ENCODE results near the gene CCNY. TPM values are rescaled to one million over a fixed set of nuclear protein-coding genes. Genes with fewer than 3 reads are reported as not detected.

Gene CCNY
- total RNA-seq, 1 experiment from 2014 or later: 51.9 TPM

DNA sequence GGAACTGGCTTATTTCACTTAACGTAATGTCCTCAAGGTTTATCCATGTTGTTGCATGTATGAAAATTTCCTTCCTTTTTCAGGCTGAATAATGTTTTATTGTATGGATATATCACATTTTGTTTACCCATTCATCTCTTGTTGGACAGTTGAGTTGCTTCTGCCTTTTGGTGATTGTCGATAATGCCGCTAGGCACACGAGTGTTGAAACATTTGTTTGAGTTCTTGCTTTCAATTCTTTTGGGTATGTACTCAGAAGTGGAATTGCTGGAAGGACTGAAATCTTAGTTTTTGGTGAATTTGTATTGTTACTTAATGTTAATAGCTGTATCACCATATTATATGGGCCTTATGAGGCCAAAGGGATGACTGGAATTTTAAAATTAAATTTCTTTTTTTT lies 23.6 kb downstream of the CCNY start:
- in situ Hi-C loops (cut with HindIII; ENCODE audit: low pct_unique_long_range_greater_than_20kb, low sequenced_read_pairs) (no loop called here), intact Hi-C loops (cut with micrococcal nuclease; ENCODE audit: unreplicated experiment) (no loop called here)
- Histone ChIP-seq H3K9me3 (ENCODE audit: control insufficient read depth, insufficient read depth, low read depth, low read length) (no peaks in the 10 kb centered on the region), H3K4me1 (ENCODE audit: control insufficient read depth, insufficient read depth, low read length) (peaks cover 7% of the 10 kb centered on the region), H3K4me3 (ENCODE audit: low read depth in 2 of 2, low read length in 2 of 2) (no peak overlapping the region), H3K36me3 (ENCODE audit: control insufficient read depth, insufficient read depth, low read length) (no peaks in the 10 kb centered on the region), H3K27me3 (ENCODE audit: control insufficient read depth, insufficient read depth, low read length) (no peaks in the 10 kb centered on the region), H3K27ac (ENCODE audit: low read length) (no peak overlapping the region)
- BruUV-seq (replicated peaks): no TSS peak
- ATAC-seq (no peak), DNase-seq (ENCODE audit: low read depth, low spot score) (no peak)
- ChIA-PET CTCF (no interaction called here), POLR2A (interaction anchor here (0.7 kb wide), 1 partner anchor 55 kb away, joined by 4 read pairs; no protein-coding TSS in a partner anchor)
- TF ChIP-seq, protein P1, sequence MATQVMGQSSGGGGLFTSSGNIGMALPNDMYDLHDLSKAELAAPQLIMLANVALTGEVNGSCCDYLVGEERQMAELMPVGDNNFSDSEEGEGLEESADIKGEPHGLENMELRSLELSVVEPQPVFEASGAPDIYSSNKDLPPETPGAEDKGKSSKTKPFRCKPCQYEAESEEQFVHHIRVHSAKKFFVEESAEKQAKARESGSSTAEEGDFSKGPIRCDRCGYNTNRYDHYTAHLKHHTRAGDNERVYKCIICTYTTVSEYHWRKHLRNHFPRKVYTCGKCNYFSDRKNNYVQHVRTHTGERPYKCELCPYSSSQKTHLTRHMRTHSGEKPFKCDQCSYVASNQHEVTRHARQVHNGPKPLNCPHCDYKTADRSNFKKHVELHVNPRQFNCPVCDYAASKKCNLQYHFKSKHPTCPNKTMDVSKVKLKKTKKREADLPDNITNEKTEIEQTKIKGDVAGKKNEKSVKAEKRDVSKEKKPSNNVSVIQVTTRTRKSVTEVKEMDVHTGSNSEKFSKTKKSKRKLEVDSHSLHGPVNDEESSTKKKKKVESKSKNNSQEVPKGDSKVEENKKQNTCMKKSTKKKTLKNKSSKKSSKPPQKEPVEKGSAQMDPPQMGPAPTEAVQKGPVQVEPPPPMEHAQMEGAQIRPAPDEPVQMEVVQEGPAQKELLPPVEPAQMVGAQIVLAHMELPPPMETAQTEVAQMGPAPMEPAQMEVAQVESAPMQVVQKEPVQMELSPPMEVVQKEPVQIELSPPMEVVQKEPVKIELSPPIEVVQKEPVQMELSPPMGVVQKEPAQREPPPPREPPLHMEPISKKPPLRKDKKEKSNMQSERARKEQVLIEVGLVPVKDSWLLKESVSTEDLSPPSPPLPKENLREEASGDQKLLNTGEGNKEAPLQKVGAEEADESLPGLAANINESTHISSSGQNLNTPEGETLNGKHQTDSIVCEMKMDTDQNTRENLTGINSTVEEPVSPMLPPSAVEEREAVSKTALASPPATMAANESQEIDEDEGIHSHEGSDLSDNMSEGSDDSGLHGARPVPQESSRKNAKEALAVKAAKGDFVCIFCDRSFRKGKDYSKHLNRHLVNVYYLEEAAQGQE (IDR thresholded peaks at IDR 0.05; ENCODE audit: insufficient read depth in 1 of 2, low read depth in 2 of 2, low read length in 1 of 2): no peak
- TF ChIP-seq TCF7L2 (IDR thresholded peaks at IDR 0.05; ENCODE audit: low read depth, low read length): no peak
- TF ChIP-seq, protein P2, sequence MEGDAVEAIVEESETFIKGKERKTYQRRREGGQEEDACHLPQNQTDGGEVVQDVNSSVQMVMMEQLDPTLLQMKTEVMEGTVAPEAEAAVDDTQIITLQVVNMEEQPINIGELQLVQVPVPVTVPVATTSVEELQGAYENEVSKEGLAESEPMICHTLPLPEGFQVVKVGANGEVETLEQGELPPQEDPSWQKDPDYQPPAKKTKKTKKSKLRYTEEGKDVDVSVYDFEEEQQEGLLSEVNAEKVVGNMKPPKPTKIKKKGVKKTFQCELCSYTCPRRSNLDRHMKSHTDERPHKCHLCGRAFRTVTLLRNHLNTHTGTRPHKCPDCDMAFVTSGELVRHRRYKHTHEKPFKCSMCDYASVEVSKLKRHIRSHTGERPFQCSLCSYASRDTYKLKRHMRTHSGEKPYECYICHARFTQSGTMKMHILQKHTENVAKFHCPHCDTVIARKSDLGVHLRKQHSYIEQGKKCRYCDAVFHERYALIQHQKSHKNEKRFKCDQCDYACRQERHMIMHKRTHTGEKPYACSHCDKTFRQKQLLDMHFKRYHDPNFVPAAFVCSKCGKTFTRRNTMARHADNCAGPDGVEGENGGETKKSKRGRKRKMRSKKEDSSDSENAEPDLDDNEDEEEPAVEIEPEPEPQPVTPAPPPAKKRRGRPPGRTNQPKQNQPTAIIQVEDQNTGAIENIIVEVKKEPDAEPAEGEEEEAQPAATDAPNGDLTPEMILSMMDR (IDR thresholded peaks at IDR 0.05): no peak
- no peak for TF ChIP-seq POLR2AphosphoS5 (IDR thresholded peaks at IDR 0.05; ENCODE audit: low read depth, low read length)
- no peak for TF ChIP-seq SIN3A (IDR thresholded peaks at IDR 0.05; ENCODE audit: borderline replicate concordance, insufficient read depth, low read depth, low read length)

- DNase-seq (ENCODE audit: low read depth, low spot score) (no peak), ATAC-seq (no peak)
- ChIA-PET POLR2A (no interaction called here), CTCF (no interaction called here)
- H3K4me1 ChIP-seq (ENCODE audit: control insufficient read depth, insufficient read depth, low read length): peaks cover 8% of the 10 kb centered on the region
- H3K9me3 ChIP-seq (ENCODE audit: control insufficient read depth, insufficient read depth, low read depth, low read length): no peaks in the 10 kb centered on the region
- in situ Hi-C loops (cut with HindIII; ENCODE audit: low pct_unique_long_range_greater_than_20kb, low sequenced_read_pairs): no loop called here
- no peak overlapping the region for H3K27ac ChIP-seq (ENCODE audit: low read length)
- H3K4me3 ChIP-seq (ENCODE audit: low read depth in 2 of 2, low read length in 2 of 2): no peak overlapping the region
- intact Hi-C loops (cut with micrococcal nuclease; ENCODE audit: unreplicated experiment): no loop called here
- TF ChIP-seq SIN3A (IDR thresholded peaks at IDR 0.05; ENCODE audit: borderline replicate concordance, insufficient read depth, low read depth, low read length) (no peak), TCF7L2 (IDR thresholded peaks at IDR 0.05; ENCODE audit: low read depth, low read length) (no peak), POLR2AphosphoS5 (IDR thresholded peaks at IDR 0.05; ENCODE audit: low read depth, low read length) (no peak)
- TF ChIP-seq, protein P2 (IDR thresholded peaks at IDR 0.05): no peak
- TF ChIP-seq, protein P1 (IDR thresholded peaks at IDR 0.05; ENCODE audit: insufficient read depth in 1 of 2, low read depth in 2 of 2, low read length in 1 of 2): no peak
- H3K27me3 ChIP-seq (ENCODE audit: control insufficient read depth, insufficient read depth, low read length): no peaks in the 10 kb centered on the region
- BruUV-seq (replicated peaks): no TSS peak
- no peaks in the 10 kb centered on the region for H3K36me3 ChIP-seq (ENCODE audit: control insufficient read depth, insufficient read depth, low read length)
Measured at GRCh38 chr10:35362701-35363350, 26.5 kb downstream of the CCNY start.

All from Panc1 (cell line).